B cell (primary cell): ENCODE measurements around the gene CAMK4. TPM values are rescaled to one million over a fixed set of nuclear protein-coding genes. Genes with fewer than 3 reads are reported as not detected.

Experiments
- ATAC-seq: fragments of 200-7000 bp; cut with Tn5 transposase; one replicate; pipeline ENCODE4 v1.10.0; 2021; ENCODE audit warnings: low read depth, mild to moderate bottlenecking, moderate number of reproducible peaks, moderate library complexity
- CTCF ChIA-PET: fragments of 350-600 bp; sonication (Branson Sonifier 250); formaldehyde crosslinking; loops from one replicate; lab custom pipeline; 2021; ENCODE audit warnings: antibody characterized with exemption, inconsistent platforms; lab: Charles Lee
- POLR2A ChIA-PET: fragments of 350-600 bp; sonication (Branson Sonifier 250); formaldehyde crosslinking; loops from one replicate; lab custom pipeline; 2021; ENCODE audit warnings: antibody characterized with exemption; lab: Charles Lee
- DNase-seq: peaks from one replicate; pipeline ENCODE4 v3.0.0; 2013
- H2AFZ ChIP-seq: 2 replicates; pipeline ENCODE4 v1.6.1; 2012; ENCODE audit warnings: mild to moderate bottlenecking, low read depth, low read length; ENCODE audit not compliant: insufficient read depth, poor library complexity, severe bottlenecking
- H3K27ac ChIP-seq, 2 donors: 1 replicate in 1 of 2; 2 replicates in 1 of 2; pipeline ENCODE4 v1.5.1; 2012 to 2013; ENCODE audit warnings: low read length in 2 of 2, mild to moderate bottlenecking in 2 of 2, moderate library complexity in 1 of 2
- H3K27me3 ChIP-seq, 4 experiments: fragments of 200-600 bp in 1 of 4; sonication (generic) in 1 of 4; replicated peaks in 1 of 4; 1 replicate in 2 of 4; 2 replicates in 2 of 4; pipeline versions ENCODE4 v1.6.1 to v1.7.0; 2013 to 2016; ENCODE audit warnings: low read length in 3 of 4, mild to moderate bottlenecking in 2 of 4, mixed read lengths in 1 of 4, moderate library complexity in 1 of 4; ENCODE audit not compliant: insufficient read depth in 4 of 4, control insufficient read depth in 3 of 4; ENCODE audit errors: control extremely low read depth in 1 of 4
- H3K36me3 ChIP-seq, 2 experiments: replicated peaks in 1 of 2; 1 replicate in 1 of 2; 2 replicates in 1 of 2; pipeline versions ENCODE4 v1.6.1 to v1.7.1; 2013; ENCODE audit warnings: low read length in 1 of 2; ENCODE audit not compliant: insufficient read depth in 2 of 2, control insufficient read depth in 1 of 2; ENCODE audit errors: control extremely low read depth in 1 of 2, extremely low read depth in 1 of 2
- H3K4me1 ChIP-seq, 2 donors: fragments of 200-600 bp in 1 of 2; sonication (generic) in 1 of 2; 1 replicate in 1 of 2; 2 replicates in 1 of 2; pipeline versions ENCODE4 v1.5.1 to v1.6.1; 2013 to 2017; ENCODE audit warnings: low read length in 2 of 2; ENCODE audit not compliant: control insufficient read depth in 2 of 2, insufficient read depth in 2 of 2
- H3K4me2 ChIP-seq: replicated peaks from 2 replicates; pipeline ENCODE3; 2012; ENCODE audit warnings: mild to moderate bottlenecking, low read depth, low read length; ENCODE audit not compliant: poor library complexity, severe bottlenecking
- H3K4me3 ChIP-seq, 5 experiments: fragments of 200-600 bp in 1 of 5; sonication (generic) in 1 of 5; 1 replicate in 3 of 5; 2 replicates in 2 of 5; pipeline versions ENCODE4 v1.5.1 to v1.7.0; 2011 to 2016; ENCODE audit warnings: low read length in 4 of 5, mild to moderate bottlenecking in 4 of 5, low read depth in 2 of 5, control low read depth in 1 of 5, moderate library complexity in 1 of 5; ENCODE audit not compliant: insufficient read depth in 1 of 5; ENCODE audit errors: control extremely low read depth in 1 of 5, extremely low read depth in 1 of 5
- H3K79me2 ChIP-seq: fragments of 200-600 bp; sonication (generic); one replicate; pipeline ENCODE4 v1.6.0; 2016; ENCODE audit warnings: low read length; ENCODE audit not compliant: control insufficient read depth, insufficient read depth
- H3K9ac ChIP-seq: fragments of 200-600 bp; sonication (generic); 2 replicates; pipeline ENCODE4 v1.6.1; 2017; ENCODE audit warnings: mild to moderate bottlenecking, low read length, moderate library complexity
- H3K9me3 ChIP-seq, 3 donors: one replicate each; pipeline versions ENCODE4 v1.6.1 to v1.7.1; 2013; ENCODE audit warnings: low read length in 2 of 3; ENCODE audit not compliant: control insufficient read depth in 2 of 3, insufficient read depth in 1 of 3; ENCODE audit errors: control extremely low read depth in 1 of 3
- H4K20me1 ChIP-seq: 2 replicates; pipeline ENCODE4 v1.6.0; 2012; ENCODE audit warnings: mild to moderate bottlenecking, low read length; ENCODE audit not compliant: insufficient read depth, control insufficient read depth, poor library complexity, severe bottlenecking
- H3K27ac Mint-ChIP-seq: one replicate; pipeline ENCODE4 v1.8.0; 2021; ENCODE audit warnings: mixed read lengths
- H3K27me3 Mint-ChIP-seq: one replicate; pipeline ENCODE4 v1.8.0; 2021; ENCODE audit warnings: mixed read lengths
- H3K4me1 Mint-ChIP-seq: one replicate; pipeline ENCODE4 v1.8.0; 2021; ENCODE audit warnings: mixed read lengths
- H3K4me3 Mint-ChIP-seq: one replicate; pipeline ENCODE4 v1.8.0; 2021; ENCODE audit warnings: mixed read lengths
- H3K9me3 Mint-ChIP-seq: one replicate; pipeline ENCODE4 v1.8.0; 2022; ENCODE audit warnings: mixed read lengths; ENCODE audit not compliant: insufficient read depth
- EZH2 ChIP-seq: IDR thresholded peaks from 2 replicates; pipeline ENCODE4 v1.6.1; 2012; ENCODE audit warnings: borderline replicate concordance, low read depth, mild to moderate bottlenecking, moderate library complexity, low read length; ENCODE audit not compliant: insufficient read depth, poor library complexity, severe bottlenecking
- WGBS: methylation state at CpG from one replicate; pipeline ENCODE4 v1.1.5; 2013; ENCODE audit warnings: missing lambda C conversion rate; ENCODE audit not compliant: insufficient coverage; 5-methylcytosine and 5-hydroxymethylcytosine counted together
- intact Hi-C: fragments of 100-400 bp; cut with micrococcal nuclease; formaldehyde crosslinking; loops from one replicate; pipeline ENCODE4 v1.10.0; 2022
- polyA plus RNA-seq: library from polyadenylated mRNA; depleted of rRNA; stranded (reverse); fragments of >200 nt; gene quantifications from 2 replicates; pipeline ENCODE4 v1.2.3, GENCODE V29; 2012
- total RNA-seq, 2 donors: library from RNA; stranded (reverse); fragments of 120-200 nt in 1 of 2; gene quantifications; 1 replicate in 1 of 2; 2 replicates in 1 of 2; pipeline versions ENCODE4 v1.2.3 to v1.2.4, GENCODE V29; 2013 to 2022
- TF ChIP-seq, protein P1 (sequence below): fragments of 200-600 bp; IDR thresholded peaks from one replicate; pipeline ENCODE4 v1.8.0; 2022; ENCODE audit warnings: antibody characterized with exemption, mild to moderate bottlenecking

Gene CAMK4
- total and polyA plus RNA-seq, 2 donors (not counting 1 experiment from before 2014, with no cell fraction given) = 0.78 to 4.8 TPM

DNA sequence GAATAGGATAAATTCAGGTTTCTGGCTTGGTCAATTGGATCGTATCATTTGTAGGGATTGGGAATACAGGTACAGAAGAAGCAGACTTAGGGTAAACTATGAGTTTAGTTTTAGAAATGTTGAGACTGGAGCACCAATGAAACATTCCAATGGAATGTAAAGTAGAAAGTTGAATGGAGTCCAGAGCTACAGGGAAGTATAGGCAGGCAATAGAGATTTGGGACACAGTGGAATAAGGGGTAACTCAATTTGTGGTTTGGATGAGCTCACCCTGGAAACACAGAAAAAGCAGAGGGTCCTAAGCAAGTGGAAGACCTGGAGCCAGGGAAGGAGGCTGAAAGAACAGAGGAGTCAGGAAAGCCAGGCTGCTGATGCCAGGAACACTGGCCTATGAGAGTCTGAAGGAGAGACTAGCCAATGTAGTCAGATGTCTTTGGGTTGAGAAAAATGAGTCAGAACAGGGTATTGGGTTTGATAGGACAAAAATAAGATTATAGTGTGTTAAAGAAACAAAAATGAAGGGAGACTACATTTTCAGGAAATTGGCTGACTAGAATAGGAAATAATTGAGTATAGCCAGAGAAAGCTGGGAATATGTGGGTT is 215.4 kb downstream of the CAMK4 start:
- Histone ChIP-seq H4K20me1 (no peaks in the 10 kb centered on the region), H3K4me3 (no peak overlapping the region), H3K9me3 (peaks cover 0 to 2% (median 0%) of the 10 kb centered on the region in 3 donors), H2AFZ (no peak overlapping the region), H3K27ac (no peak overlapping the region), H3K4me1 (no peaks in the 10 kb centered on the region), H3K9ac (no peak overlapping the region), H3K4me2 (no peak overlapping the region), H3K36me3 (no peaks in the 10 kb centered on the region), H3K27me3 (no peaks in the 10 kb centered on the region), H3K79me2 (no peaks in the 10 kb centered on the region)
- TF ChIP-seq EZH2 = no peak
- TF ChIP-seq, protein P1, sequence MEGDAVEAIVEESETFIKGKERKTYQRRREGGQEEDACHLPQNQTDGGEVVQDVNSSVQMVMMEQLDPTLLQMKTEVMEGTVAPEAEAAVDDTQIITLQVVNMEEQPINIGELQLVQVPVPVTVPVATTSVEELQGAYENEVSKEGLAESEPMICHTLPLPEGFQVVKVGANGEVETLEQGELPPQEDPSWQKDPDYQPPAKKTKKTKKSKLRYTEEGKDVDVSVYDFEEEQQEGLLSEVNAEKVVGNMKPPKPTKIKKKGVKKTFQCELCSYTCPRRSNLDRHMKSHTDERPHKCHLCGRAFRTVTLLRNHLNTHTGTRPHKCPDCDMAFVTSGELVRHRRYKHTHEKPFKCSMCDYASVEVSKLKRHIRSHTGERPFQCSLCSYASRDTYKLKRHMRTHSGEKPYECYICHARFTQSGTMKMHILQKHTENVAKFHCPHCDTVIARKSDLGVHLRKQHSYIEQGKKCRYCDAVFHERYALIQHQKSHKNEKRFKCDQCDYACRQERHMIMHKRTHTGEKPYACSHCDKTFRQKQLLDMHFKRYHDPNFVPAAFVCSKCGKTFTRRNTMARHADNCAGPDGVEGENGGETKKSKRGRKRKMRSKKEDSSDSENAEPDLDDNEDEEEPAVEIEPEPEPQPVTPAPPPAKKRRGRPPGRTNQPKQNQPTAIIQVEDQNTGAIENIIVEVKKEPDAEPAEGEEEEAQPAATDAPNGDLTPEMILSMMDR = no peak
- Mint-ChIP-seq H3K4me1 (no peaks in the 10 kb centered on the region), H3K27me3 (no peaks in the 10 kb centered on the region), H3K9me3 (no peaks in the 10 kb centered on the region), H3K4me3 (no peak overlapping the region), H3K27ac (no peak overlapping the region)
- DNase-seq = no peak
- ChIA-PET CTCF (no interaction called here), POLR2A (no interaction called here)
- WGBS = 100% methylated on average over 1 of the region's 1 CpG
- intact Hi-C loops = no loop called here
- no peak for ATAC-seq

DNA sequence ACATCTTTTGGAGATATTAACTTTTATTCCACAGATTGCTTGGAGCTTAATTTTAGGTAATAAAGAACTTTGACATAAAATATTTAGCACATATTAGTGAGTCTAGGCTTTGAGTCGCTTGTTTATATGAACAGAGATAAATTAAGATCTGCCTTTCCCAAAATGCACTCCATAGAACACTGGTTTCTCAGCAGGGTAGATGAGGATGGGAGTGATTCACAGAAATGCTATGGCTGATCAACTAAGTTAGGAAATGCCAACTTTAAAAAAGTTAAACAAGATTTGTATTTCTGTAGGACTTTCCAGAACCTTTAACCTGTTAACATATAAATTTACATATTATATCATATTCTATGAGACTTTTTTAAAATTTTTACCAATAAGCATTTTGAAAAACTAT is 222.9 kb downstream of the CAMK4 start:
- no peak for DNase-seq
- Mint-ChIP-seq H3K27me3 (no peaks in the 10 kb centered on the region), H3K9me3 (no peaks in the 10 kb centered on the region), H3K4me1 (no peaks in the 10 kb centered on the region), H3K4me3 (no peak overlapping the region), H3K27ac (no peak overlapping the region)
- ATAC-seq = no peak
- no peak overlapping the region for H2AFZ ChIP-seq
- H3K27me3 ChIP-seq = no peaks in the 10 kb centered on the region
- POLR2A ChIA-PET = no interaction called here
- no peak overlapping the region for H3K4me3 ChIP-seq
- intact Hi-C loops = no loop called here
- H3K4me2 ChIP-seq = no peak overlapping the region
- H3K9ac ChIP-seq = no peak overlapping the region
- H3K4me1 ChIP-seq = no peaks in the 10 kb centered on the region
- no peak overlapping the region for H3K27ac ChIP-seq
- H3K36me3 ChIP-seq = no peaks in the 10 kb centered on the region
- H3K9me3 ChIP-seq = peaks cover 0 to 2% (median 0%) of the 10 kb centered on the region in 3 donors
- no peaks in the 10 kb centered on the region for H3K79me2 ChIP-seq
- CTCF ChIA-PET = no interaction called here
- no CpG with 5 or more reads among the region's 1 CpG for WGBS
- no peaks in the 10 kb centered on the region for H4K20me1 ChIP-seq
- TF ChIP-seq EZH2 = no peak
- TF ChIP-seq, protein P1 = no peak
